HEK293 (cell line): ENCODE data around the gene TIMM50.

Experiments
- GFI1B ChIP-seq: fragments of 450-650 bp; formaldehyde crosslinking; IDR thresholded peaks from 2 replicates; pipeline ENCODE4 v1.5.1; 2016; ENCODE audit warnings: missing biosample characterization, missing genetic modification characterization
- HOXD13 ChIP-seq: sonication (generic); formaldehyde crosslinking; IDR thresholded peaks from 2 replicates; pipeline ENCODE4 v1.8.0; 2022; ENCODE audit warnings: missing genetic modification reagents, borderline replicate concordance
- KLF1 ChIP-seq: fragments of 450-650 bp; formaldehyde crosslinking; IDR thresholded peaks from 2 replicates; pipeline ENCODE4 v1.5.1; 2016; ENCODE audit warnings: missing biosample characterization, missing genetic modification characterization
- KLF8 ChIP-seq: fragments of 450-650 bp; formaldehyde crosslinking; IDR thresholded peaks from 2 replicates; pipeline ENCODE4 v1.5.1; 2016; ENCODE audit warnings: missing biosample characterization, missing genetic modification characterization
- KLF9 ChIP-seq: fragments of 450-650 bp; formaldehyde crosslinking; IDR thresholded peaks from 2 replicates; pipeline ENCODE4 v1.5.1; 2016; ENCODE audit warnings: missing biosample characterization, missing genetic modification characterization, low read depth
- REPIN1 ChIP-seq: fragments of 450-650 bp; formaldehyde crosslinking; IDR thresholded peaks from 2 replicates; pipeline ENCODE4 v1.5.1; 2017; ENCODE audit warnings: missing biosample characterization, missing genetic modification characterization, low read depth
- REST ChIP-seq: fragments of 450-650 bp; formaldehyde crosslinking; IDR thresholded peaks from 2 replicates; pipeline ENCODE4 v1.5.1; 2016; ENCODE audit warnings: missing biosample characterization, missing genetic modification characterization
- ZBTB17 ChIP-seq: fragments of 450-650 bp; formaldehyde crosslinking; IDR thresholded peaks from 2 replicates; pipeline ENCODE4 v1.5.1; 2016; ENCODE audit warnings: missing biosample characterization, missing genetic modification characterization
- ZBTB44 ChIP-seq: fragments of 450-650 bp; IDR thresholded peaks from 2 replicates; pipeline ENCODE4 v1.5.1; 2018; ENCODE audit warnings: missing biosample characterization, mild to moderate bottlenecking, missing genetic modification characterization
- ZBTB6 ChIP-seq: fragments of 450-650 bp; formaldehyde crosslinking; IDR thresholded peaks from 2 replicates; pipeline ENCODE4 v1.5.1; 2017; ENCODE audit warnings: missing biosample characterization, missing genetic modification characterization
- ZBTB7A ChIP-seq: fragments of 450-650 bp; formaldehyde crosslinking; IDR thresholded peaks from 2 replicates; pipeline ENCODE4 v1.5.1; 2016; ENCODE audit warnings: low read depth, missing biosample characterization, missing genetic modification characterization
- ZFP41 ChIP-seq: fragments of 450-650 bp; formaldehyde crosslinking; IDR thresholded peaks from 2 replicates; pipeline ENCODE4 v1.5.1; 2016; ENCODE audit warnings: missing biosample characterization, missing genetic modification characterization, borderline replicate concordance
- ZFP69B ChIP-seq: fragments of 450-650 bp; formaldehyde crosslinking; IDR thresholded peaks from 2 replicates; pipeline ENCODE4 v1.5.1; 2016; ENCODE audit warnings: missing biosample characterization, missing genetic modification characterization
- ZNF140 ChIP-seq: fragments of 450-650 bp; formaldehyde crosslinking; IDR thresholded peaks from 2 replicates; pipeline ENCODE4 v1.5.1; 2016; ENCODE audit warnings: missing biosample characterization, missing genetic modification characterization
- ZNF146 ChIP-seq: fragments of 450-650 bp; formaldehyde crosslinking; IDR thresholded peaks from 2 replicates; pipeline ENCODE4 v1.5.1; 2016; ENCODE audit warnings: missing biosample characterization, missing genetic modification characterization
- ZNF174 ChIP-seq: fragments of 450-650 bp; formaldehyde crosslinking; IDR thresholded peaks from 2 replicates; pipeline ENCODE4 v1.5.0; 2017; ENCODE audit warnings: missing biosample characterization, mild to moderate bottlenecking, missing genetic modification characterization
- ZNF221 ChIP-seq: fragments of 450-650 bp; formaldehyde crosslinking; IDR thresholded peaks from 2 replicates; pipeline ENCODE4 v1.5.1; 2017; ENCODE audit warnings: missing biosample characterization, missing genetic modification characterization, borderline replicate concordance
- ZNF248 ChIP-seq: fragments of 450-650 bp; formaldehyde crosslinking; IDR thresholded peaks from 2 replicates; pipeline ENCODE4 v1.5.1; 2017; ENCODE audit warnings: missing biosample characterization, missing genetic modification characterization
- ZNF426 ChIP-seq: fragments of 450-650 bp; formaldehyde crosslinking; IDR thresholded peaks from 2 replicates; pipeline ENCODE4 v1.5.1; 2017; ENCODE audit warnings: missing biosample characterization, missing genetic modification characterization, mild to moderate bottlenecking, inconsistent platforms, moderate library complexity
- ZNF514 ChIP-seq: fragments of 450-650 bp; formaldehyde crosslinking; IDR thresholded peaks from 2 replicates; pipeline ENCODE4 v1.5.1; 2016; ENCODE audit warnings: missing biosample characterization, missing genetic modification characterization
- ZNF518A ChIP-seq: fragments of 450-650 bp; formaldehyde crosslinking; conservative IDR thresholded peaks from 2 replicates; pipeline ENCODE4 v1.5.1; 2016; ENCODE audit warnings: low read depth, missing biosample characterization, missing genetic modification characterization
- ZNF571 ChIP-seq: fragments of 450-650 bp; formaldehyde crosslinking; IDR thresholded peaks from 2 replicates; pipeline ENCODE4 v1.5.0; 2017; ENCODE audit warnings: missing biosample characterization, missing genetic modification characterization
- ZNF610 ChIP-seq: fragments of 450-650 bp; formaldehyde crosslinking; IDR thresholded peaks from 2 replicates; pipeline ENCODE4 v1.5.1; 2016; ENCODE audit warnings: missing biosample characterization, missing genetic modification characterization, borderline replicate concordance
- ZNF639 ChIP-seq: fragments of 450-650 bp; formaldehyde crosslinking; IDR thresholded peaks from 2 replicates; pipeline ENCODE4 v1.5.1; 2016; ENCODE audit warnings: missing biosample characterization, missing genetic modification characterization
- ZNF670 ChIP-seq: fragments of 450-650 bp; formaldehyde crosslinking; IDR thresholded peaks from 2 replicates; pipeline ENCODE4 v1.5.1; 2016; ENCODE audit warnings: missing biosample characterization, missing genetic modification characterization, low read depth
- ZNF747 ChIP-seq: fragments of 450-650 bp; formaldehyde crosslinking; IDR thresholded peaks from 2 replicates; pipeline ENCODE4 v1.5.1; 2016; ENCODE audit warnings: missing biosample characterization, missing genetic modification characterization
- ZNF843 ChIP-seq: fragments of 450-650 bp; formaldehyde crosslinking; IDR thresholded peaks from 2 replicates; pipeline ENCODE4 v1.5.1; 2016; ENCODE audit warnings: missing biosample characterization, missing genetic modification characterization

TIMM50 gene

GRCh38 chr19:39435499-39436349 is 44.9 kb upstream of the TIMM50 start, which contains the start of gene RPS16 (continued):
- TF ChIP-seq ZBTB6 (tag by site-specific recombination), result peak; percentile 87
- no peak for TF ChIP-seq ZNF670
- TF ChIP-seq ZFP41 (tag by site-specific recombination), result 0 out of 2 replicates have a peak, but pooled peaks have one; percentile 9
- peak; percentile 98 for TF ChIP-seq ZNF518A (tag by site-specific recombination)
- no peak for TF ChIP-seq ZNF140
- TF ChIP-seq REPIN1 (tag by site-specific recombination), result peak; percentile 87
- TF ChIP-seq ZNF514 (tag by site-specific recombination), result no peak
- peak; percentile 97 for TF ChIP-seq KLF9 (tag by site-specific recombination)
- no peak for TF ChIP-seq ZNF610 (tag by site-specific recombination)
- peak; percentile 36; the same call in 1 of the 2 replicates for TF ChIP-seq ZNF146
- no peak for TF ChIP-seq ZNF571
- no peak; the same call in 1 of the 2 replicates for TF ChIP-seq REST
- peak; percentile 92 for TF ChIP-seq ZBTB7A (tag by site-specific recombination)
- TF ChIP-seq ZBTB17 (tag by site-specific recombination), result peak; percentile 80
- peak; percentile 87 for TF ChIP-seq ZNF639
- TF ChIP-seq ZFP69B (tag by site-specific recombination), result peak; percentile 36; the same call in 1 of the 2 replicates
- TF ChIP-seq HOXD13, result no peak
- peak; percentile 73 for TF ChIP-seq ZNF843 (tag by site-specific recombination)
- no peak for TF ChIP-seq ZNF747 (tag by site-specific recombination)
- TF ChIP-seq GFI1B (tag by site-specific recombination), result no peak
- TF ChIP-seq KLF1 (tag by site-specific recombination), result peak; percentile 93
- no peak for TF ChIP-seq ZNF426 (tag by site-specific recombination)
- peak; percentile 100 for TF ChIP-seq KLF8 (tag by site-specific recombination)
- no peak for TF ChIP-seq ZBTB44 (tag by site-specific recombination)
- TF ChIP-seq ZNF221, result no peak
- TF ChIP-seq ZNF248 (tag by site-specific recombination), result no peak
- no peak for TF ChIP-seq ZNF174 (tag by site-specific recombination)
